ENCODE measurements around the gene CDH26.

The CDH26 gene

GRCh38 chr20:59958123-59958522 is at the start of gene CDH26:
Gene CDH26, plus strand, starts transcription at chr20:59958423. Its CDS starts 304 bp downstream, at chr20:59958727.
- no peak within 1 kb of the TSS for H3K9ac ChIP-seq (ENCODE audit: low read depth in 1 of 2, low read length in 2 of 2)
- no peak within 1 kb of the TSS for H3K27ac ChIP-seq (ENCODE audit: low read depth, low read length)
- no peaks in the 10 kb centered on the region for H3K9me3 ChIP-seq (ENCODE audit: control insufficient read depth in 1 of 2, low read length in 2 of 2)
- no peaks in the 10 kb centered on the region for H3K4me1 ChIP-seq (ENCODE audit: control insufficient read depth in 1 of 2, insufficient read depth in 2 of 2, low read length in 2 of 2)
- no peaks in the 10 kb centered on the region for H3K27me3 ChIP-seq (ENCODE audit: control insufficient read depth in 1 of 2, insufficient read depth in 2 of 2, low read length in 2 of 2)
- H3K4me3 ChIP-seq (ENCODE audit: low read depth in 1 of 2, low read length in 2 of 2) = no peak within 1 kb of the TSS
- H3K36me3 ChIP-seq (ENCODE audit: control insufficient read depth in 1 of 2, insufficient read depth in 2 of 2, low read length in 2 of 2) = no peaks in the 10 kb centered on the region

GRCh38 chr20:59908855-59909254 is 49.4 kb upstream of the CDH26 start:
- no peaks in the 10 kb centered on the region for H3K9me3 ChIP-seq (ENCODE audit: control insufficient read depth in 1 of 2, low read length in 2 of 2)
- H3K27me3 ChIP-seq (ENCODE audit: control insufficient read depth in 1 of 2, insufficient read depth in 2 of 2, low read length in 2 of 2) = no peaks in the 10 kb centered on the region
- no peak overlapping the region for H3K27ac ChIP-seq (ENCODE audit: low read depth, low read length)
- H3K4me1 ChIP-seq (ENCODE audit: control insufficient read depth in 1 of 2, insufficient read depth in 2 of 2, low read length in 2 of 2) = no peaks in the 10 kb centered on the region
- H3K9ac ChIP-seq (ENCODE audit: low read depth in 1 of 2, low read length in 2 of 2) = no peak overlapping the region
- no peak overlapping the region for H3K4me3 ChIP-seq (ENCODE audit: low read depth in 1 of 2, low read length in 2 of 2)
- no peaks in the 10 kb centered on the region for H3K36me3 ChIP-seq (ENCODE audit: control insufficient read depth in 1 of 2, insufficient read depth in 2 of 2, low read length in 2 of 2)

GRCh38 chr20:59911041-59911440 is 47.2 kb upstream of the CDH26 start:
- no peak overlapping the region for H3K27ac ChIP-seq (ENCODE audit: low read depth, low read length)
- no peaks in the 10 kb centered on the region for H3K4me1 ChIP-seq (ENCODE audit: control insufficient read depth in 1 of 2, insufficient read depth in 2 of 2, low read length in 2 of 2)
- H3K36me3 ChIP-seq (ENCODE audit: control insufficient read depth in 1 of 2, insufficient read depth in 2 of 2, low read length in 2 of 2) = no peaks in the 10 kb centered on the region
- no peak overlapping the region for H3K9ac ChIP-seq (ENCODE audit: low read depth in 1 of 2, low read length in 2 of 2)
- H3K4me3 ChIP-seq (ENCODE audit: low read depth in 1 of 2, low read length in 2 of 2) = no peak overlapping the region
- no peaks in the 10 kb centered on the region for H3K27me3 ChIP-seq (ENCODE audit: control insufficient read depth in 1 of 2, insufficient read depth in 2 of 2, low read length in 2 of 2)
- no peaks in the 10 kb centered on the region for H3K9me3 ChIP-seq (ENCODE audit: control insufficient read depth in 1 of 2, low read length in 2 of 2)

GRCh38 chr20:59912609-59913008 is 45.6 kb upstream of the CDH26 start:
- Histone ChIP-seq H3K27ac (ENCODE audit: low read depth, low read length) (no peak overlapping the region), H3K4me1 (ENCODE audit: control insufficient read depth in 1 of 2, insufficient read depth in 2 of 2, low read length in 2 of 2) (no peaks in the 10 kb centered on the region), H3K9ac (ENCODE audit: low read depth in 1 of 2, low read length in 2 of 2) (no peak overlapping the region), H3K36me3 (ENCODE audit: control insufficient read depth in 1 of 2, insufficient read depth in 2 of 2, low read length in 2 of 2) (no peaks in the 10 kb centered on the region), H3K9me3 (ENCODE audit: control insufficient read depth in 1 of 2, low read length in 2 of 2) (no peaks in the 10 kb centered on the region), H3K4me3 (ENCODE audit: low read depth in 1 of 2, low read length in 2 of 2) (no peak overlapping the region), H3K27me3 (ENCODE audit: control insufficient read depth in 1 of 2, insufficient read depth in 2 of 2, low read length in 2 of 2) (no peaks in the 10 kb centered on the region)

- Histone ChIP-seq H3K27ac (ENCODE audit: low read depth, low read length) (no peak overlapping the region), H3K4me1 (ENCODE audit: control insufficient read depth in 1 of 2, insufficient read depth in 2 of 2, low read length in 2 of 2) (peaks cover 0 to 2% of the 10 kb centered on the region in 2 donors), H3K27me3 (ENCODE audit: control insufficient read depth in 1 of 2, insufficient read depth in 2 of 2, low read length in 2 of 2) (no peaks in the 10 kb centered on the region), H3K4me3 (ENCODE audit: low read depth in 1 of 2, low read length in 2 of 2) (no peak overlapping the region), H3K9ac (ENCODE audit: low read depth in 1 of 2, low read length in 2 of 2) (no peak overlapping the region), H3K36me3 (ENCODE audit: control insufficient read depth in 1 of 2, insufficient read depth in 2 of 2, low read length in 2 of 2) (no peaks in the 10 kb centered on the region), H3K9me3 (ENCODE audit: control insufficient read depth in 1 of 2, low read length in 2 of 2) (no peaks in the 10 kb centered on the region)
Measured at GRCh38 chr20:59920944-59921343, 37.3 kb upstream of the CDH26 start.

GRCh38 chr20:59923514-59923913 is 34.7 kb upstream of the CDH26 start:
- Histone ChIP-seq H3K9me3 (ENCODE audit: control insufficient read depth in 1 of 2, low read length in 2 of 2) (no peaks in the 10 kb centered on the region), H3K27ac (ENCODE audit: low read depth, low read length) (no peak overlapping the region), H3K9ac (ENCODE audit: low read depth in 1 of 2, low read length in 2 of 2) (no peak overlapping the region), H3K36me3 (ENCODE audit: control insufficient read depth in 1 of 2, insufficient read depth in 2 of 2, low read length in 2 of 2) (no peaks in the 10 kb centered on the region), H3K4me1 (ENCODE audit: control insufficient read depth in 1 of 2, insufficient read depth in 2 of 2, low read length in 2 of 2) (peaks cover 3 to 4% of the 10 kb centered on the region in 2 donors), H3K4me3 (ENCODE audit: low read depth in 1 of 2, low read length in 2 of 2) (no peak overlapping the region), H3K27me3 (ENCODE audit: control insufficient read depth in 1 of 2, insufficient read depth in 2 of 2, low read length in 2 of 2) (no peaks in the 10 kb centered on the region)

GRCh38 chr20:59925359-59925758 is 32.9 kb upstream of the CDH26 start:
- Histone ChIP-seq H3K9ac (ENCODE audit: low read depth in 1 of 2, low read length in 2 of 2) (no peak overlapping the region), H3K36me3 (ENCODE audit: control insufficient read depth in 1 of 2, insufficient read depth in 2 of 2, low read length in 2 of 2) (no peaks in the 10 kb centered on the region), H3K27ac (ENCODE audit: low read depth, low read length) (no peak overlapping the region), H3K9me3 (ENCODE audit: control insufficient read depth in 1 of 2, low read length in 2 of 2) (no peaks in the 10 kb centered on the region), H3K4me3 (ENCODE audit: low read depth in 1 of 2, low read length in 2 of 2) (no peak overlapping the region), H3K4me1 (ENCODE audit: control insufficient read depth in 1 of 2, insufficient read depth in 2 of 2, low read length in 2 of 2) (peaks cover 3 to 4% of the 10 kb centered on the region in 2 donors), H3K27me3 (ENCODE audit: control insufficient read depth in 1 of 2, insufficient read depth in 2 of 2, low read length in 2 of 2) (no peaks in the 10 kb centered on the region)

- H3K9ac ChIP-seq (ENCODE audit: low read depth in 1 of 2, low read length in 2 of 2) = no peak overlapping the region
- H3K27ac ChIP-seq (ENCODE audit: low read depth, low read length) = no peak overlapping the region
Measured at GRCh38 chr20:59925899-59926298, 32.3 kb upstream of the CDH26 start.

GRCh38 chr20:59931511-59932312 is 26.5 kb upstream of the CDH26 start:
- no peak overlapping the region for H3K4me3 ChIP-seq (ENCODE audit: low read depth in 1 of 2, low read length in 2 of 2)
- no peak overlapping the region for H3K9ac ChIP-seq (ENCODE audit: low read depth in 1 of 2, low read length in 2 of 2)
- H3K27me3 ChIP-seq (ENCODE audit: control insufficient read depth in 1 of 2, insufficient read depth in 2 of 2, low read length in 2 of 2) = no peaks in the 10 kb centered on the region
- H3K36me3 ChIP-seq (ENCODE audit: control insufficient read depth in 1 of 2, insufficient read depth in 2 of 2, low read length in 2 of 2) = no peaks in the 10 kb centered on the region
- H3K4me1 ChIP-seq (ENCODE audit: control insufficient read depth in 1 of 2, insufficient read depth in 2 of 2, low read length in 2 of 2) = peaks cover 7 to 17% of the 10 kb centered on the region in 2 donors
- H3K9me3 ChIP-seq (ENCODE audit: control insufficient read depth in 1 of 2, low read length in 2 of 2) = no peaks in the 10 kb centered on the region
- no peak overlapping the region for H3K27ac ChIP-seq (ENCODE audit: low read depth, low read length)

More at GRCh38 chr20:59925899-59926298, 32.3 kb upstream of the CDH26 start:
- H3K36me3 ChIP-seq (ENCODE audit: control insufficient read depth in 1 of 2, insufficient read depth in 2 of 2, low read length in 2 of 2) = no peaks in the 10 kb centered on the region
- H3K4me1 ChIP-seq (ENCODE audit: control insufficient read depth in 1 of 2, insufficient read depth in 2 of 2, low read length in 2 of 2) = peaks cover 3 to 4% of the 10 kb centered on the region in 2 donors
- no peaks in the 10 kb centered on the region for H3K9me3 ChIP-seq (ENCODE audit: control insufficient read depth in 1 of 2, low read length in 2 of 2)
- H3K27me3 ChIP-seq (ENCODE audit: control insufficient read depth in 1 of 2, insufficient read depth in 2 of 2, low read length in 2 of 2) = no peaks in the 10 kb centered on the region
- H3K4me3 ChIP-seq (ENCODE audit: low read depth in 1 of 2, low read length in 2 of 2) = no peak overlapping the region

- H3K4me3 ChIP-seq (ENCODE audit: low read depth in 1 of 2, low read length in 2 of 2) = no peak overlapping the region
- no peaks in the 10 kb centered on the region for H3K9me3 ChIP-seq (ENCODE audit: control insufficient read depth in 1 of 2, low read length in 2 of 2)
- H3K9ac ChIP-seq (ENCODE audit: low read depth in 1 of 2, low read length in 2 of 2) = no peak overlapping the region
- no peaks in the 10 kb centered on the region for H3K27me3 ChIP-seq (ENCODE audit: control insufficient read depth in 1 of 2, insufficient read depth in 2 of 2, low read length in 2 of 2)
- no peaks in the 10 kb centered on the region for H3K36me3 ChIP-seq (ENCODE audit: control insufficient read depth in 1 of 2, insufficient read depth in 2 of 2, low read length in 2 of 2)
- peaks cover 7 to 20% of the 10 kb centered on the region in 2 donors for H3K4me1 ChIP-seq (ENCODE audit: control insufficient read depth in 1 of 2, insufficient read depth in 2 of 2, low read length in 2 of 2)
- H3K27ac ChIP-seq (ENCODE audit: low read depth, low read length) = no peak overlapping the region
Measured at GRCh38 chr20:59932616-59933295, 25.5 kb upstream of the CDH26 start.

All from duodenal mucosa (tissue), 2 donors.